Neural cell (in vitro differentiated cells): ENCODE measurements around the gene NEXN. TPM values are rescaled to one million over a fixed set of nuclear protein-coding genes. Genes with fewer than 3 reads are reported as not detected.
"Not testable (repeated sequence)": the region's sequence is repeated elsewhere in the genome, so short reads cannot be mapped to it uniquely, and the experiment has no call there.

Experiments
- H2AFZ ChIP-seq: fragments of 200-600, 300-800 bp; sonication (generic), shearing (Covaris generic); 2 replicates; pipeline ENCODE4 v1.6.0; 2014; ENCODE audit warnings: low read depth, mild to moderate bottlenecking, antibody characterized with exemption, low read length, moderate library complexity
- H3F3A ChIP-seq: fragments of 200-600 bp; shearing (Covaris generic); 2 replicates; pipeline ENCODE4 v1.6.1; 2016; ENCODE audit warnings: mild to moderate bottlenecking, moderate library complexity, mixed read lengths, antibody characterized with exemption, low read length; ENCODE audit not compliant: insufficient read depth, poor library complexity, severe bottlenecking
- H3K27ac ChIP-seq: fragments of 200-600, 300-800 bp; sonication (generic), shearing (Covaris generic); 2 replicates; pipeline ENCODE4 v1.5.1; 2014; ENCODE audit warnings: mild to moderate bottlenecking, low read length, moderate library complexity
- H3K27me3 ChIP-seq: fragments of 300-800, 200-600 bp; sonication (generic), shearing (Covaris generic); 2 replicates; pipeline ENCODE4 v1.6.0; 2014; ENCODE audit warnings: mild to moderate bottlenecking, low read depth, low read length, moderate library complexity; ENCODE audit not compliant: insufficient read depth
- H3K36me3 ChIP-seq: fragments of 300-800, 200-600 bp; sonication (generic), shearing (Covaris generic); 2 replicates; pipeline ENCODE4 v1.5.1; 2014; ENCODE audit warnings: mild to moderate bottlenecking, antibody characterized with exemption, low read length, moderate library complexity; ENCODE audit not compliant: insufficient read depth
- H3K4me2 ChIP-seq: fragments of 300-800, 200-600 bp; sonication (generic), shearing (Covaris generic); 2 replicates; pipeline ENCODE4 v1.6.0; 2014; ENCODE audit warnings: mild to moderate bottlenecking, low read length
- H3K4me3 ChIP-seq: fragments of 300-800, 200-600 bp; sonication (generic), shearing (Covaris generic); 2 replicates; pipeline ENCODE4 v1.5.1; 2014; ENCODE audit warnings: mild to moderate bottlenecking, low read length, moderate library complexity
- H3K79me2 ChIP-seq: fragments of 200-600 bp; shearing (Covaris generic); replicated peaks from 2 replicates; pipeline ENCODE4 v1.6.0; 2014; ENCODE audit warnings: mild to moderate bottlenecking, low read length, moderate library complexity; ENCODE audit not compliant: insufficient read depth
- H3K9ac ChIP-seq: fragments of 300-800, 200-600 bp; sonication (generic), shearing (Covaris generic); 2 replicates; pipeline ENCODE4 v1.6.1; 2016; ENCODE audit warnings: mild to moderate bottlenecking, low read length, mixed read lengths
- H3K9me2 ChIP-seq: fragments of 200-600 bp; shearing (Covaris generic); 2 replicates; pipeline ENCODE4 v1.6.1; 2016; ENCODE audit warnings: mild to moderate bottlenecking, low read length, mixed read lengths; ENCODE audit not compliant: insufficient read depth
- H3K9me3 ChIP-seq: fragments of 200-600, 300-800 bp; sonication (generic), shearing (Covaris generic); 2 replicates; pipeline ENCODE4 v1.6.1; 2016; ENCODE audit warnings: mild to moderate bottlenecking, mixed run types, low read length, moderate library complexity, mixed read lengths
- H4K20me1 ChIP-seq: fragments of 200-600 bp; shearing (Covaris generic); 2 replicates; pipeline ENCODE4 v1.6.1; 2016; ENCODE audit warnings: mild to moderate bottlenecking, mixed run types; ENCODE audit not compliant: insufficient read depth
- EP300 ChIP-seq: fragments of 450-650 bp; conservative IDR thresholded peaks from 2 replicates; pipeline ENCODE4 v1.6.1; 2014; ENCODE audit warnings: antibody characterized with exemption, mild to moderate bottlenecking, moderate library complexity; ENCODE audit not compliant: poor library complexity, severe bottlenecking
- EZH2 ChIP-seq: fragments of 200-600, 300-800 bp; shearing (Covaris generic), sonication (generic); IDR thresholded peaks from 2 replicates; pipeline ENCODE4 v1.6.1; 2014; ENCODE audit warnings: antibody characterized with exemption, low read length, borderline replicate concordance, mild to moderate bottlenecking; ENCODE audit not compliant: insufficient read depth, poor library complexity, severe bottlenecking
- MXI1 ChIP-seq: fragments of 450-650 bp; conservative IDR thresholded peaks from 2 replicates; pipeline ENCODE4 v1.6.1; 2014; ENCODE audit warnings: antibody characterized with exemption, mild to moderate bottlenecking; ENCODE audit not compliant: poor library complexity, severe bottlenecking
- POLR2AphosphoS5 ChIP-seq: IDR thresholded peaks from 2 replicates; pipeline ENCODE4 v1.6.1; 2012
- RAD21 ChIP-seq: fragments of 450-650 bp; conservative IDR thresholded peaks from 2 replicates; pipeline ENCODE4 v1.6.1; 2014; ENCODE audit warnings: antibody characterized with exemption, mild to moderate bottlenecking, moderate library complexity
- REST ChIP-seq: IDR thresholded peaks from 2 replicates; pipeline ENCODE4 v1.6.1; 2012; ENCODE audit warnings: borderline replicate concordance
- TAF1 ChIP-seq: IDR thresholded peaks from 2 replicates; pipeline ENCODE4 v1.6.1; 2012; ENCODE audit warnings: low read depth
- polyA plus RNA-seq: library from polyadenylated mRNA; depleted of rRNA; stranded (reverse); fragments of >200 nt; gene quantifications from 2 replicates; pipeline ENCODE4 v1.2.3, GENCODE V29; 2014
- TF ChIP-seq, protein P1 (sequence below): fragments of 450-650 bp; IDR thresholded peaks from 2 replicates; pipeline ENCODE4 v1.5.1; 2014; ENCODE audit warnings: antibody characterized with exemption, mild to moderate bottlenecking, moderate library complexity; ENCODE audit not compliant: poor library complexity, severe bottlenecking

Gene NEXN
- polyA plus RNA-seq, 1 donor from 2014 or later, result 0.43 TPM

DNA sequence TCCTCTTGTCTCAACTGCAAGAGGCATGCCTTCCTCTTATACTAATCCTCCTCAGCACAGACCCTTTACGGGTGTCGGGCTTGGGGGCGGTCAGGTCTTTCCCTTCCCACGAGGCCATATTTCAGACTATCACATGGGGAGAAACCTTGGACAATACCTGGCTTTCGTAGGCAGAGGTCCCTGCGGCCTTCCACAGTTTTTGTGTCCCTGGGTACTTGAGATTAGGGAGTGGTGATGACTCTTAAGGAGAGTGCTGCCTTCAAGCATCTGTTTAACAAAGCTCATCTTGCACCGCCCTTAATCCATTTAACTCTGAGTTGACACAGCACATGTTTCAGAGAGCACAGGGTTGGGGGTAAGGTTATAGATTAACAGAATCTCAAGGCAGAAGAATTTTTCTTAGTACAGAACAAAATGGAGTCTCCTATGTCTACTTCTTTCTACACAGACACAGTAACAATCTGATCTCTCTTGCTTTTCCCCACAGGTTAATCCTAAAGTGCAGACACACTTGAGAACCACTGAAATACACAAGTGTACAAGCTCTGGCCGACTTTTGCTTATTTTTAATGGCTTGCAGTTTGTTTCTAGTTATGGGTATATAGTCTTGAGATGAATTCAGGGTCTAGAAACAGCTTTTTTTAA, 95.0 kb downstream of the NEXN start:
- not testable (repeated sequence) for H3K4me2 ChIP-seq, H3K4me3 ChIP-seq, H3K27me3 ChIP-seq, H3K9me3 ChIP-seq, H4K20me1 ChIP-seq, H3K36me3 ChIP-seq, H2AFZ ChIP-seq, H3F3A ChIP-seq, H3K9ac ChIP-seq, H3K9me2 ChIP-seq, H3K27ac ChIP-seq
- peaks cover 44% of the 10 kb centered on the region for H3K79me2 ChIP-seq

GRCh38 chr1:77983997-77984355, 95.6 kb downstream of the NEXN start:
- Histone ChIP-seq H3K27me3 (no peaks in the 10 kb centered on the region), H3K4me2 (no peak overlapping the region), H3K4me3 (no peak overlapping the region), H3F3A (no peaks in the 10 kb centered on the region), H3K27ac (no peak overlapping the region), H3K36me3 (no peaks in the 10 kb centered on the region), H3K9me3 (no peaks in the 10 kb centered on the region), H2AFZ (no peak overlapping the region), H3K9ac (no peak overlapping the region), H3K79me2 (peaks cover 49% of the 10 kb centered on the region), H4K20me1 (no peaks in the 10 kb centered on the region), H3K9me2 (no peaks in the 10 kb centered on the region)
- TF ChIP-seq EP300 (no peak), POLR2AphosphoS5 (no peak), REST (no peak), MXI1 (no peak), RAD21 (no peak), EZH2 (no peak), TAF1 (no peak)
- TF ChIP-seq, protein P1, sequence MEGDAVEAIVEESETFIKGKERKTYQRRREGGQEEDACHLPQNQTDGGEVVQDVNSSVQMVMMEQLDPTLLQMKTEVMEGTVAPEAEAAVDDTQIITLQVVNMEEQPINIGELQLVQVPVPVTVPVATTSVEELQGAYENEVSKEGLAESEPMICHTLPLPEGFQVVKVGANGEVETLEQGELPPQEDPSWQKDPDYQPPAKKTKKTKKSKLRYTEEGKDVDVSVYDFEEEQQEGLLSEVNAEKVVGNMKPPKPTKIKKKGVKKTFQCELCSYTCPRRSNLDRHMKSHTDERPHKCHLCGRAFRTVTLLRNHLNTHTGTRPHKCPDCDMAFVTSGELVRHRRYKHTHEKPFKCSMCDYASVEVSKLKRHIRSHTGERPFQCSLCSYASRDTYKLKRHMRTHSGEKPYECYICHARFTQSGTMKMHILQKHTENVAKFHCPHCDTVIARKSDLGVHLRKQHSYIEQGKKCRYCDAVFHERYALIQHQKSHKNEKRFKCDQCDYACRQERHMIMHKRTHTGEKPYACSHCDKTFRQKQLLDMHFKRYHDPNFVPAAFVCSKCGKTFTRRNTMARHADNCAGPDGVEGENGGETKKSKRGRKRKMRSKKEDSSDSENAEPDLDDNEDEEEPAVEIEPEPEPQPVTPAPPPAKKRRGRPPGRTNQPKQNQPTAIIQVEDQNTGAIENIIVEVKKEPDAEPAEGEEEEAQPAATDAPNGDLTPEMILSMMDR, result no peak

DNA sequence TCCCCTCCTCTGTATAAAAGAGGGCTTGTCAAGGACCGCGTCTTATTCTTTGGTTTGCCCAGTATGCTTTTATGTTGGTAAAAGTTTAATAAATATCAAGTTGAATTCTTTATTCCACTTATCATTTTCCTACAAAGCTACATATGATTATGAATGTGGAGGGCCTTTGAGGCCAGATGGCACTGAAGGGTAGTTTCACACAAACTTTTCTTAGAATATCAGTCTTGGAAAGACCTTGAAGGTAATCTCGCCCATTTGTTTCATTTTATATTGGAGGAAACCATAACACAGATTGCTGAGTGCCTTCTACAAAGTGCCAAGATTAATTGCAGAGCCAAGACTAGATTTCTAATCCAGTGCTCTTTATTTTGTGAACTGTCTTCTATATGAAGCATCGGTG, 96.2 kb downstream of the NEXN start:
- Histone ChIP-seq H4K20me1 (no peaks in the 10 kb centered on the region), H3K9me2 (no peaks in the 10 kb centered on the region), H3K27ac (no peak overlapping the region), H3K36me3 (no peaks in the 10 kb centered on the region), H3K9me3 (no peaks in the 10 kb centered on the region), H3K79me2 (peaks cover 55% of the 10 kb centered on the region), H3F3A (no peaks in the 10 kb centered on the region), H3K9ac (no peak overlapping the region), H3K4me2 (no peak overlapping the region), H3K27me3 (no peaks in the 10 kb centered on the region), H3K4me3 (no peak overlapping the region), H2AFZ (no peak overlapping the region)
- TF ChIP-seq, protein P1, result no peak
- TF ChIP-seq POLR2AphosphoS5, result no peak
- TF ChIP-seq RAD21, result no peak
- TF ChIP-seq TAF1, result no peak
